Measurements from ENCODE around the gene NEO1. TPM values are rescaled to one million over a fixed set of nuclear protein-coding genes. Genes with fewer than 3 reads are reported as not detected.

Gene NEO1
- polyA plus RNA-seq, 2 of the 4 experiments (the other 2 are of a cell fraction) = 29.1 to 30.3 TPM

GRCh38 chr15:73318463-73319351 lies 266.4 kb downstream of the NEO1 start (continued):
- no peak for TF ChIP-seq RAD21 (conservative IDR thresholded peaks at IDR 0.05 in 1 of 2, IDR thresholded peaks at IDR 0.05 in 1 of 2)
- TF ChIP-seq KDM5A (IDR thresholded peaks at IDR 0.05) = no peak
- TF ChIP-seq MAX (IDR thresholded peaks at IDR 0.05) = no peak
- no peak for TF ChIP-seq ZFP36 (IDR thresholded peaks at IDR 0.05; ENCODE audit: borderline replicate concordance, partially characterized antibody)
- TF ChIP-seq JUNB (IDR thresholded peaks at IDR 0.05) = no peak
- no peak for TF ChIP-seq RARB (CRISPR knock-in tag; IDR thresholded peaks at IDR 0.05)
- no peak for TF ChIP-seq ZNF302 (CRISPR knock-in tag; IDR thresholded peaks at IDR 0.05)
- no peak for TF ChIP-seq MAZ (IDR thresholded peaks at IDR 0.05; ENCODE audit: borderline replicate concordance, low read depth, low read length)
- no peak for TF ChIP-seq FOXS1 (CRISPR knock-in tag; IDR thresholded peaks at IDR 0.05)
- TF ChIP-seq KDM1A (IDR thresholded peaks at IDR 0.05; ENCODE audit: low read depth) = no peak
- no peak for TF ChIP-seq BHLHE40 (IDR thresholded peaks at IDR 0.05; ENCODE audit: low read depth, low read length)

GRCh38 chr15:73319460-73320245 lies 267.4 kb downstream of the NEO1 start:
- WGBS (ENCODE audit: missing lambda C conversion rate) = 65% methylated on average over 8 of the region's 8 CpGs
- FAIRE-seq = no peak
- DNase-seq (ENCODE audit: low read depth in 1 of 2, low spot score in 1 of 2) = no peak

More at GRCh38 chr15:73319460-73320245, 267.4 kb downstream of the NEO1 start:
- Histone ChIP-seq H3K4me1 (no peaks in the 10 kb centered on the region), H3K4me2 (no peak overlapping the region), H3K27ac (no peak overlapping the region), H3K9me3 (no peaks in the 10 kb centered on the region), H3K4me3 (no peak overlapping the region)
- TF ChIP-seq KDM5A (IDR thresholded peaks at IDR 0.05) (no peak), REST (IDR thresholded peaks at IDR 0.05) (no peak), CHD4 (IDR thresholded peaks at IDR 0.05; ENCODE audit: borderline replicate concordance) (no peak), ZNF302 (CRISPR knock-in tag; IDR thresholded peaks at IDR 0.05) (no peak), FOSB (CRISPR knock-in tag; IDR thresholded peaks at IDR 0.05) (no peak), SREBF2 (IDR thresholded peaks at IDR 0.05) (no peak), EP300 (IDR thresholded peaks at IDR 0.05) (no peak), SMC3 (IDR thresholded peaks at IDR 0.05) (no peak), MAX (IDR thresholded peaks at IDR 0.05) (no peak), CEBPB (IDR thresholded peaks at IDR 0.05) (no peak)
- TF ChIP-seq, protein P1, sequence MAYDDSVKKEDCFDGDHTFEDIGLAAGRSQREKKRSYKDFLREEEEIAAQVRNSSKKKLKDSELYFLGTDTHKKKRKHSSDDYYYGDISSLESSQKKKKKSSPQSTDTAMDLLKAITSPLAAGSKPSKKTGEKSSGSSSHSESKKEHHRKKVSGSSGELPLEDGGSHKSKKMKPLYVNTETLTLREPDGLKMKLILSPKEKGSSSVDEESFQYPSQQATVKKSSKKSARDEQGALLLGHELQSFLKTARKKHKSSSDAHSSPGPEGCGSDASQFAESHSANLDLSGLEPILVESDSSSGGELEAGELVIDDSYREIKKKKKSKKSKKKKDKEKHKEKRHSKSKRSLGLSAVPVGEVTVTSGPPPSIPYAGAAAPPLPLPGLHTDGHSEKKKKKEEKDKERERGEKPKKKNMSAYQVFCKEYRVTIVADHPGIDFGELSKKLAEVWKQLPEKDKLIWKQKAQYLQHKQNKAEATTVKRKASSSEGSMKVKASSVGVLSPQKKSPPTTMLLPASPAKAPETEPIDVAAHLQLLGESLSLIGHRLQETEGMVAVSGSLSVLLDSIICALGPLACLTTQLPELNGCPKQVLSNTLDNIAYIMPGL (CRISPR knock-in tag; IDR thresholded peaks at IDR 0.05; ENCODE audit: borderline replicate concordance) = no peak
- no peak for ATAC-seq
- CTCF ChIA-PET = interaction anchor here (1.5 kb wide), 1 partner anchor 14 kb away, joined by 7 read pairs; no protein-coding TSS in a partner anchor
- POLR2A ChIA-PET = no interaction called here
